ENCODE measurements around the gene GLIS2. TPM values are rescaled to one million over a fixed set of nuclear protein-coding genes. Genes with fewer than 3 reads are reported as not detected.

GLIS2 gene
- total RNA-seq, 1 donor from 2014 or later = 0.53 TPM

DNA sequence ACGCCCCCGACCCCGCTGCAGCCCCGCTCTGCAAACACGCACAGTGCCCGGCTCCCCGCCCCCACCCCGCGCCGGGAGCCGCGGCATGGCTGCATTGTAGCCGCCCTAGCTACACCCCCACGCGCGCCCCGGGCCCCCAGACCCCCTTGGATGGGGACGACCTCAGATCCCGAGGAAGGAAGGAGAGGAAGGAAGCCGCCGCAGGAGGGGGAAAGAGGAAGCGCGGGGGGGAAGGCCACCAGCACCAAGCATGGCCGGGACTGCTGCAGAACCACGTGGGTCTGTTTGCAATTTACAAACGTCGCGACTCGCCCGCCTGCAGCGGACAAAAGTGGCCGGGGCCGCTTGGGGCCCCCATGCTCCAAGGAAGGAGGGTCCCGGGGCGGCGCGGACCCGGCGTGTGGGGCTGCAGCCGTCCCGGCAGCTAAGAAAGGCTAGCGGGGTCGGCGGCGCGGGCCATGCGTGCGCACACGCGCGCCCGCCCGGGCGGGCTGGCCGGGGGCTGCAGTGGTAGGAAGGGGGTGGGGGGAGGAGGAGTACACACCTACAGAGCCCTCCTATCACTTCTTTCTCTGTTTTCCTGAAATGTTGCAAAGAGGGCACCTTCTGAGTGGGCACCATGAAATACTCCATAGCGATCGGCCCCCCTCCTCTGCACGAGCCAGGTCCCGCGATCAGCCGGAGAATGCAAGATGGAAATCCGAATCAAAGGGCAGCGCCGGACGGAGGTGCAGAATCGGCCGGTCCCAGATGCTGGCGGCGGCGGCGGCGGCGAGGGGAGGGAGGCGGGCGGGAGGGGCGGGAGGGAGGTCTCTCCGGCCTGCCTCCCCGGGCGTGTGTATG is 43.5 kb upstream of the GLIS2 start:
- peak; percentile 13 for DNase-seq (ENCODE audit: low read depth)

GRCh38 chr16:4273858-4274311 is 42.0 kb upstream of the GLIS2 start:
- peak; percentile 44 for TF ChIP-seq CTCF (IDR thresholded peaks at IDR 0.05; ENCODE audit: insufficient read depth, low read length, severe bottlenecking)
- Histone ChIP-seq H3K36me3 (ENCODE audit: control insufficient read depth, insufficient read depth, low read length) (no peaks in the 10 kb centered on the region), H3K27me3 (ENCODE audit: control insufficient read depth, insufficient read depth, low read length) (no peaks in the 10 kb centered on the region), H3K4me3 (ENCODE audit: low read depth, low read length) (peak overlapping the region; percentile 71)
- no peak for FAIRE-seq
- peak; percentile 67 for DNase-seq (ENCODE audit: low read depth)

More for the DNA sequence above, 43.5 kb upstream of the GLIS2 start:
- Histone ChIP-seq H3K4me3 (ENCODE audit: low read depth, low read length) (peak overlapping the region; percentile 71), H3K27me3 (ENCODE audit: control insufficient read depth, insufficient read depth, low read length) (no peaks in the 10 kb centered on the region), H3K36me3 (ENCODE audit: control insufficient read depth, insufficient read depth, low read length) (no peaks in the 10 kb centered on the region)
- TF ChIP-seq CTCF (IDR thresholded peaks at IDR 0.05; ENCODE audit: insufficient read depth, low read length, severe bottlenecking) = no peak
- FAIRE-seq = no peak

DNA sequence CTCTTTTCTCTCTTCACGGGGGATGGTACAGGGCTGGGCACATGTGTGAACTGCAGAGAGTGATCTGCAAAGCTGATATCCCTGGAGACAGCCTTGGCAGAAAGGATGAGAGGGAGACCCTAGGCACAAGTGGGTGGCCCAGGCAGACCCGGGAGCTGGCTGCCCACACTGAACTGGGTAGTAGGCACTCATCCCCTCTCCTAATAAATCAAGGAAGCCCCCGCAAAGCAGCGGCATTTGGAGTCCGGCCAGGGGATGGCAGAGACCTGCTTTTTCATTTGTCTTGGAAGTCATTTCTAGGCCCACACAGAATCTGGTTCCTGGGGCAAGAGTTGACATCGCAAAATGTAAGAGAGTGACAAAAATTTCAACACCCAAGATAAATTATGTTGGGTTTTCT is 40.0 kb upstream of the GLIS2 start:
- Histone ChIP-seq H3K36me3 (ENCODE audit: control insufficient read depth, insufficient read depth, low read length) (no peaks in the 10 kb centered on the region), H3K27me3 (ENCODE audit: control insufficient read depth, insufficient read depth, low read length) (no peaks in the 10 kb centered on the region), H3K4me3 (ENCODE audit: low read depth, low read length) (no peak overlapping the region)
- DNase-seq (ENCODE audit: low read depth) (no peak), FAIRE-seq (no peak)
- TF ChIP-seq CTCF (IDR thresholded peaks at IDR 0.05; ENCODE audit: insufficient read depth, low read length, severe bottlenecking) = no peak

DNA sequence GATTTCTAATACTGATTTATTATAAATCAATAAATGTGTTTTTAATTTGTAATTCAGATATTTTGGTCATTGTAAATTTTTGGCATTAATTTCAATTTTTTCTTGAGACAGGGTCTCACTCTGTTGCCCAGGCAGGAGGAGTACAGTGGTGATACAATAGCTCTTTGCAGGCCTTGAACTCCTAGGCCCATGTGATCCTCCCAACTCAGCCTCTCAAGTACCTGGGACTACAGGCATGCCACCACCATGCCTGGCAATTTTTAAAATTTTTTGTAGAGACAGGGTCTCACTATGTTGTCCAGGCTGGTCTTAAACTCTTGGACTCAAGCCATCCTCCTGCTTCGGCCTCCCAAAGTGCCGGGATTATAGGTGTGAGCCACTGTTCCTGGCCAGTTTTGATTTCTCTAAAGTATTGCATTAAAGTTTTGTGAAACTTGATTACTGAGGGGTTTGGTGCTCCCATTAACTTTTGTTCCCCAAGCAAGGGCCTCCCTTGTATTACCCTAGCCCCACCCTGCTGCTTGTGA is 37.8 kb upstream of the GLIS2 start:
- H3K36me3 ChIP-seq (ENCODE audit: control insufficient read depth, insufficient read depth, low read length) = no peaks in the 10 kb centered on the region
- H3K27me3 ChIP-seq (ENCODE audit: control insufficient read depth, insufficient read depth, low read length) = no peaks in the 10 kb centered on the region
- FAIRE-seq = no peak
- DNase-seq (ENCODE audit: low read depth) = no peak
- no peak overlapping the region for H3K4me3 ChIP-seq (ENCODE audit: low read depth, low read length)
- TF ChIP-seq CTCF (IDR thresholded peaks at IDR 0.05; ENCODE audit: insufficient read depth, low read length, severe bottlenecking) = no peak

- H3K27me3 ChIP-seq (ENCODE audit: control insufficient read depth, insufficient read depth, low read length) = no peaks in the 10 kb centered on the region
- TF ChIP-seq CTCF (IDR thresholded peaks at IDR 0.05; ENCODE audit: insufficient read depth, low read length, severe bottlenecking) = no peak
- no peak overlapping the region for H3K4me3 ChIP-seq (ENCODE audit: low read depth, low read length)
- no peaks in the 10 kb centered on the region for H3K36me3 ChIP-seq (ENCODE audit: control insufficient read depth, insufficient read depth, low read length)
- DNase-seq (ENCODE audit: low read depth) = no peak
- no peak for FAIRE-seq
These were observed 35.2 kb upstream of the GLIS2 start for GRCh38 chr16:4280625-4281024.
